Activated B cell treated with CpG ODN at 0.5 μM for 24 hours (primary cell): ENCODE data around the gene PHACTR3. TPM values are rescaled to one million over a fixed set of nuclear protein-coding genes. Genes with fewer than 3 reads are reported as not detected.

Source experiments
- ATAC-seq: fragments of 200-7000 bp; cut with Tn5 transposase; one replicate; pipeline ENCODE4 v1.10.0; 2021; ENCODE audit warnings: low read depth, mild to moderate bottlenecking, moderate library complexity
- CTCF ChIA-PET: fragments of 350-600 bp; sonication (Branson Sonifier 250); formaldehyde crosslinking; loops from one replicate; lab custom pipeline; 2021; ENCODE audit warnings: antibody characterized with exemption; lab: Charles Lee
- POLR2A ChIA-PET: fragments of 350-600 bp; sonication (Branson Sonifier 250); formaldehyde crosslinking; loops from one replicate; lab custom pipeline; 2021; ENCODE audit warnings: antibody characterized with exemption; lab: Charles Lee
- DNase-seq: peaks from one replicate; pipeline ENCODE4 v3.0.0; 2022
- H3K27ac Mint-ChIP-seq: one replicate; pipeline ENCODE4 v1.8.0; 2020; ENCODE audit warnings: mixed read lengths
- H3K27me3 Mint-ChIP-seq: one replicate; pipeline ENCODE4 v1.8.0; 2021; ENCODE audit warnings: mixed read lengths
- H3K36me3 Mint-ChIP-seq: one replicate; pipeline ENCODE4 v1.8.0; 2021; ENCODE audit warnings: low read depth, mixed read lengths
- H3K4me1 Mint-ChIP-seq: one replicate; pipeline ENCODE4 v1.8.0; 2021; ENCODE audit warnings: mixed read lengths
- H3K4me3 Mint-ChIP-seq: one replicate; pipeline ENCODE4 v1.8.0; 2020; ENCODE audit warnings: mild to moderate bottlenecking, mixed read lengths
- H3K9me3 Mint-ChIP-seq: one replicate; pipeline ENCODE4 v1.8.0; 2020; ENCODE audit warnings: mixed read lengths
- CTCF ChIP-seq: fragments of 200-600 bp; IDR thresholded peaks from one replicate; pipeline ENCODE4 v1.8.0; 2022; ENCODE audit warnings: antibody characterized with exemption, mild to moderate bottlenecking
- intact Hi-C: fragments of 100-400 bp; cut with micrococcal nuclease; formaldehyde crosslinking; loops from one replicate; pipeline ENCODE4 v1.15.1; 2024
- total RNA-seq: library from RNA; stranded (reverse); gene quantifications from 2 replicates; pipeline ENCODE4 v1.2.3, GENCODE V29; 2022

The PHACTR3 gene
- total RNA-seq, 1 donor from 2014 or later = not detected

- CTCF ChIA-PET = interaction anchor here (0.8 to 2.3 kb wide), 2 partner anchors 10 to 18 kb away, joined by 3 to 11 read pairs; no protein-coding TSS in a partner anchor
- Mint-ChIP-seq H3K9me3 (no peaks in the 10 kb centered on the region), H3K36me3 (no peaks in the 10 kb centered on the region), H3K27ac (no peak overlapping the region), H3K4me1 (no peaks in the 10 kb centered on the region), H3K4me3 (no peak overlapping the region), H3K27me3 (peaks cover 6% of the 10 kb centered on the region)
- POLR2A ChIA-PET = no interaction called here
- no peak for TF ChIP-seq CTCF
- no peak for ATAC-seq
- no peak for DNase-seq
- intact Hi-C loops = no loop called here
Measured at GRCh38 chr20:59561228-59561605, 43.1 kb upstream of the PHACTR3 start.

DNA sequence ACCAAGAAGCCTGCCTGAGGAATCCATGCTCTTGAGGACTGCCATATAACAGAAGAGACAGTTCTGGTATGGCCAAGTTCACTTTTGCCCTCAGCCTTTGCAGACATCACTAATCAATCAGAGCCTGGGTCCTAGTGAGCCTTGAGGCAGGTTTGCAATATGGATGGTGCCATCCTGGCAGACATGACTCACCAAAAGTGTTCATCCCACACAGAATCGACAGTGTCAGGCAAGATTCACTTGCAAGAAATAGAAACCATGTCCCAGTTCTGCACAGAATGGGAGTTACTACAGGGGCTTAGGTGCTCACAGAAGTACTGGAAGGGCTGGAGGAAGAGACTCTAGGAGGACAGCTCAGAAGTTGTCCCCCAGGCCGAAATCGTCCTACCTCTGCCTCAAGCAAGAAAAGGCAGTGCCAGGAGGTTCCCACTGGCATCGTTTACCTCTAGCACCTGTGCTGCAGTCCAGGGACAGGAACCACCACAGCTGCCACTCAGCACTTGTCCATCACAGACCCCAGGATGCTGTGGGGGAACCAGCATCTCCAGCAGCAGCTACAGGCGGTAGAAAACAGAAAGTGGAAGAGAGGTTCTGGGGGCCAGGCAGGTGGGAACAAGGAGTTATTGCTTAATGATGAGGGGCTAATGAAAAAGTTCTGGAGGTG lies 42.6 kb upstream of the PHACTR3 start:
- intact Hi-C loops = no loop called here
- CTCF ChIA-PET = interaction anchor here (2.3 kb wide), 1 partner anchor 10 kb away, joined by 11 read pairs; no protein-coding TSS in a partner anchor
- no peak overlapping the region for H3K4me3 Mint-ChIP-seq
- DNase-seq (no peak), ATAC-seq (no peak)
- peaks cover 6% of the 10 kb centered on the region for H3K27me3 Mint-ChIP-seq
- H3K27ac Mint-ChIP-seq = no peak overlapping the region
- POLR2A ChIA-PET = no interaction called here
- no peaks in the 10 kb centered on the region for H3K9me3 Mint-ChIP-seq
- no peaks in the 10 kb centered on the region for H3K36me3 Mint-ChIP-seq
- H3K4me1 Mint-ChIP-seq = no peaks in the 10 kb centered on the region
- no peak for TF ChIP-seq CTCF

GRCh38 chr20:59564171-59564570 lies 40.2 kb upstream of the PHACTR3 start:
- CTCF ChIA-PET = interaction anchor here (0.6 kb wide), 1 partner anchor 712 kb away, joined by 3 read pairs; the partner anchor contains the start of gene GNAS
- no peaks in the 10 kb centered on the region for H3K4me1 Mint-ChIP-seq

GRCh38 chr20:59564943-59565342 lies 39.4 kb upstream of the PHACTR3 start:
- TF ChIP-seq CTCF = no peak
- no peaks in the 10 kb centered on the region for H3K9me3 Mint-ChIP-seq
- intact Hi-C loops = no loop called here

More at GRCh38 chr20:59564171-59564570, 40.2 kb upstream of the PHACTR3 start:
- H3K4me3 Mint-ChIP-seq = no peak overlapping the region
- no peak overlapping the region for H3K27ac Mint-ChIP-seq
- DNase-seq (no peak), ATAC-seq (no peak)
- H3K9me3 Mint-ChIP-seq = no peaks in the 10 kb centered on the region
- H3K27me3 Mint-ChIP-seq = peaks cover 6% of the 10 kb centered on the region
- intact Hi-C loops = no loop called here
- no peak for TF ChIP-seq CTCF
- POLR2A ChIA-PET = no interaction called here
- no peaks in the 10 kb centered on the region for H3K36me3 Mint-ChIP-seq

GRCh38 chr20:59565768-59566461 lies 38.4 kb upstream of the PHACTR3 start:
- ChIA-PET CTCF (no interaction called here), POLR2A (no interaction called here)
- Mint-ChIP-seq H3K27ac (no peak overlapping the region), H3K36me3 (no peaks in the 10 kb centered on the region), H3K4me1 (no peaks in the 10 kb centered on the region), H3K4me3 (no peak overlapping the region), H3K27me3 (peaks cover 5% of the 10 kb centered on the region), H3K9me3 (no peaks in the 10 kb centered on the region)
- DNase-seq (no peak), ATAC-seq (no peak)
- no peak for TF ChIP-seq CTCF
- intact Hi-C loops = no loop called here

More at GRCh38 chr20:59564943-59565342, 39.4 kb upstream of the PHACTR3 start:
- Mint-ChIP-seq H3K27ac (no peak overlapping the region), H3K4me1 (no peaks in the 10 kb centered on the region), H3K27me3 (peaks cover 5% of the 10 kb centered on the region), H3K4me3 (no peak overlapping the region), H3K36me3 (no peaks in the 10 kb centered on the region)
- CTCF ChIA-PET = no interaction called here
- POLR2A ChIA-PET = no interaction called here
- ATAC-seq = no peak
- DNase-seq = no peak
